GM12892 (cell line): ENCODE data around the gene PDE6D.

Experiments
- POLR2A ChIP-seq: IDR thresholded peaks from 2 replicates; pipeline ENCODE4 v1.6.1; 2011; ENCODE audit warnings: low read depth, low read length, control low read depth
- POLR2AphosphoS5 ChIP-seq: IDR thresholded peaks from 2 replicates; pipeline ENCODE4 v1.6.1; 2011; ENCODE audit warnings: low read depth, low read length, control low read depth
- TAF1 ChIP-seq: IDR thresholded peaks from 2 replicates; pipeline ENCODE4 v1.6.1; 2011; ENCODE audit warnings: low read depth, mild to moderate bottlenecking, control low read depth, low read length, borderline replicate concordance

DNA sequence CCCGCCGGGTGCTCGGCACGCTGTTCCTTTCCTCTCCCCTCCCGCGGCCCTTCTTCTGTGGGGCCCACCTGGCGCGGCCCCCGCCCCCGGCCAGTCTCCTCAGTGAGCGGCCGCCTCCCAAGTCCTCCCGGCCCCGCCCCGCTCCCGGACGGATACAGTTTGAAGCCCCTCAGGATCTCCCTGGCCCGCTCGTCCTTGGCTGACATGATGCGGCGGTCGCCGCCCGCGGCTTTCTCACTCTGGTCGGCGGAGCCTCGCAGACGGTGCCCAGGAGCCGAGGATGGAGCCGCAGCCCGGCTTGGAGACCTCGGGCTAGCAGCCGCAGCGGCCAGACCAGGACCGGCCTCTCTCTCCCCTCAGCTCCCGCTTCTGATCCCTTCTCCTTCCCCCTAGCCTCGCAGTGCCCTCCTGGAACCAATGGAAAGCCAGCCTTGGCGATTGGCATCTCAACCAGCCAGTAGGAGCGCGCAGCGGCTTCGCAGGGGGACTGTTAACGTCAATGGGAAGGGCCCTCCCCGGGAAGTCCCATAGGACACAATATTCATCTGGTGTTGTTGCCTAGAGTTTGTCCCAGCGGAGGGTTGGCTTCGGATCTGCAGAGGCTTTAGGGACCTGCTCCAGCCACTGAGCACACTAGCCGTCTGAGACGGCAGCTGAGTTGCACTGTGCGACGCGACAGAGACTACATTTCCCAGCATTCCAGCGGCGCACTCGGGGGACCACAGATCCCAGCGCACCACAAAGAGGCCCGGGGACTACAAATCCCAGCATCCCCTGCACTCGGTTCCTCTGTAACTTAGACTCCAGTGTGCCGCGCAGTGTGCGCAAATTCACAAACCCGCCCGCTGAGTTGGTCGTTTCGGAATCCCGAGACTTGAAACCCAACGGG lies at the start of gene PDE6D:
- TF ChIP-seq TAF1: 0 out of 2 replicates have a peak, but pooled peaks have one; percentile 32
- TF ChIP-seq POLR2A: peak; percentile 71; the same call in 1 of the 2 replicates
- TF ChIP-seq POLR2AphosphoS5: peak; percentile 74; the same call in 1 of the 2 replicates
